ENCODE results near the gene TCF12.
"Not testable (repeated sequence)": the region's sequence is repeated elsewhere in the genome, so short reads cannot be mapped to it uniquely, and the experiment has no call there.

Gene TCF12

DNA sequence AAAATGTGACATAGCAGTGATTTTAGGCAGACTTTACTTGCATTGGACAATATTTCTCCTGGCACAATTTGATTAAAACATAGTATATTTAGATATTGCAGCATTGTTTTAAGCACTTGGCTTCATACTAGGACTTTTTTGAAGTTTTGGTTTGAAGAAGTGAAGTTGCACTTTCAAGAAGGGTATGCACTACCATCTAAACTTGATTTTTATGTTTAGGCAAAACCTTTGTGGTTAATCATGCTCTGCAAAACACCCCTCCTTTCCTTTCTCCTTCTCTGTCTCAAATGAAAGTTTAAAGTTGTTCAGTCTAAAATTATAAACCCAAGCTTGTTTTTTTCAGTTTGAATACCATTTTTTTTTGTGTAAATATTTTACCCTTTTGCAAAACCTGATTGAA is 173.8 kb downstream of the TCF12 start:
- DNase-seq (ENCODE audit: low read depth in 2 of 2): no peak

DNA sequence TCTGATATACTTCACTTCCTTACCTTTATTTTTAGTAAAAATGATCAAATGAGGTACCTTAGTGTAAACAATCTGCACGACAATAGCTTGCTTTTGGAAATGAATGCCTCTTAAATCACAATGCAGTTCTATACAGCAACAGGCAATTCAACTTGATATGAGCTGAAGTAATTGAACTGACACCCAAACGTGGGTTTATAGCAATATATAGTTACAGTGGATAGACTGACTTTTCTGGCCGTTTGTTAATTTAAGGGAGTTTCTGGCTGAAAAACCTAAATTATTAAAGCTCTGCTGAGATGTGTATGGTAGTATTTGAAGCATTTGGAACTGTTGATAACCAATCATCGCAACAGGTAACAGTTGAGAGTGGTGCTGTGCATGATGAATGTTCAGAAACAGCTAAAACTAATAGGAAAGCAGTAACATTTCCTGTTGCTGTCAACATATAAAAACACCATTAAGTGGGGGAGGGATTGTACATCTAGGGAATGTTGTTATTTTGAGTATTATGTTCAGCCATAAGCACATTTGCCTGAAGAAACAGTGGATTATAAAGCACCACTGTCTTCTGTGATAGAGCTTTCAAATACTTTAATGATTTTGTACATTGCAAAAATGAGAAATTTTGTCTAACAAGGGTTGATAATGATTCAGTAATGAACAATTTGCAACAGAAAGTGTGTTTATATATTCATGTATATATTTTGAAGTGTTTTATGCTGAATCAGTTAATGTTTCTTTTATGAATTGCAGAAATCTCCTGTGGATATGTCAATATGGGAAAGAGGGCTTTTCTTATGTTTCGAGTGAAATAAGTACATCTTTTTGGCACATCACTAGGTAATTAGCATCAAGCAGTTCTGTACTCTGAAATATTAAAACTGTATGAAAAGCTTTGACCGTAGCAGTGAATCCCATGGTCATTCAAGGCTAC is 176.1 kb downstream of the TCF12 start:
- no peak for DNase-seq (ENCODE audit: low read depth in 2 of 2)

DNA sequence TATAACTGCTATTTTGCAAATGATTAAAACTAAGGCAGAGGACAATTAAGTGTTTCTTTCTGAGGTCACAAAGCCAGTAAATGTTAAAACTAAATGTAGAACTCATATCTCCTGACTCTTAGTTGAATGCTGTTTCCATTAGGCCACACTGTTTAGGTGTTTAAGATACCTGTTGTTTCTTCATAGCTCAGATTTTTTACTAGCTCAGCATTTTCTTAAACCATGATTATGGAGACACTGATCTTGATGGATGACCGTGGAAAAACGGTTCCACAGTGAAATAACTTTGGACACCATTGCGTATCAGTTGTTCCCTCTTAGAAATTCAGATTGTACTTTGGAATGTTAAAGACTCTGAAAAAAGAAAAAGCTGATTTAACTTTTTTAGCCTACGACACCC is 177.5 kb downstream of the TCF12 start:
- DNase-seq (ENCODE audit: low read depth in 2 of 2): no peak

DNA sequence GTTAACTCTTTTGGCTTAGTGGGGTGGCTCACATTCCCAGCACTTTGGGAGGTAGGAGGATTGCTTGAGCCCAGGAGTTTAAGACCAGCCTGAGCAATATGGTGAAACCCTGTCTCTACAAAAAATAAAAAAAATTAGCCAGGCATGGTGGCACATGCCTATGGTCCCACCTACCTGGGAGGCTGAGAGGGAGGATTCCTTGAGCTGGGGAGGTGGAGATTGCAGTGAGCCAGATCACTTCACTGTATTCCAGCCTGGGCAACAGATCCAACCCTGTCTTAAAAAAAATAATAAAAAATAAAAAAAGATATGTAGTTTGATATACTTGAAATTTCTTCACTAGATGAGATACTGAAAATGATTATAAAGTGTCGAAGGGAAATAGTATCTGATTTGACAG is 178.8 kb downstream of the TCF12 start:
- no peak for DNase-seq (ENCODE audit: low read depth in 2 of 2)

DNA sequence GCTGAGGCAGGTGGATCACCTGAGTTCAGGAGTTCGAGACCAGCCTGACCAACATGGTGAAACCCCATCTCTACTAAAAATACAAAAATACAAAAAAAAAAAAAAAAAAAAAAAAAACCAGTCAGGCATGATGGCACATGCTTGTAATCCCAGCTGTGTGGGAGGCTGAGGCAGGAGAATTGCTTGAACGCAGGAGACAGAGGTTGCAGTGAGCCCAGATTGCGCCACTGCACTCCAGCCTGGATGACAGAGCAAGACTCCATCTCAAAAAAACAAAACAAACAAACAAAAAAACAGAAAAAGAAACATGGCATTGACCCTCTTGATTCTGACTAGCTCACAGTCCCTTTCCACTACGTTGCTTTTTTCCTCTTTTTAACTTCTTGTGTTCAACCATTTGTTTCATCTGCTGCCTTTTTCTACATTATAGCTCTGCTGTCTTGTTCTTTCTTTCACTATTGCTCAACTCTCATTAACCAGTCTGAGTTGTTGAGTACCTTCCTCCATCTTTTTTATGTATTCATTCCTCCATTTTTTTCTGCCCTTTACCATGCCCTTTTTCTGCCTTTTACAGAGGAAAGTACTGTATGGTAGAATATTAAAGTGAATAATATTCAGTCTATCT is 179.6 kb downstream of the TCF12 start:
- not testable (repeated sequence) for DNase-seq (ENCODE audit: low read depth in 2 of 2)

DNA sequence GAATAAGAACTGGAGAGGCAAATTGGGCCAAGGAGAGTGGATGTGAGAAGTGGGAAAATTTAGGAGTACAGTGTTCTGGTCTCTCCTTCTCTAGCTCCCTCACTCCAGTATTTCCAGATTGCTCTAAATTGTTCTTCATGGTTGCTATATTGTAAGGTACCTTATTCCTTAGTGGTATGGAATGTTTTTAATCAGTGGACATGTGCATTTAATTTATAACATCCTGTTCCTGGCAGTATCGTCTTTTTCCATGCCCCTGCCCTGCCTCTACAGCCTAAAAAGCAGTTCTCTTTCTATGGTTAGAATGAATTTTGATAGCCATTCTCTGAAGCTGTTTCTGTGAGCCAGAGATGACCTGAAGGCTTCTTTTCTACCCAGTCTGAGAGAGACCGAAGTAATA is 180.5 kb downstream of the TCF12 start:
- DNase-seq (ENCODE audit: low read depth in 2 of 2): no peak

DNA sequence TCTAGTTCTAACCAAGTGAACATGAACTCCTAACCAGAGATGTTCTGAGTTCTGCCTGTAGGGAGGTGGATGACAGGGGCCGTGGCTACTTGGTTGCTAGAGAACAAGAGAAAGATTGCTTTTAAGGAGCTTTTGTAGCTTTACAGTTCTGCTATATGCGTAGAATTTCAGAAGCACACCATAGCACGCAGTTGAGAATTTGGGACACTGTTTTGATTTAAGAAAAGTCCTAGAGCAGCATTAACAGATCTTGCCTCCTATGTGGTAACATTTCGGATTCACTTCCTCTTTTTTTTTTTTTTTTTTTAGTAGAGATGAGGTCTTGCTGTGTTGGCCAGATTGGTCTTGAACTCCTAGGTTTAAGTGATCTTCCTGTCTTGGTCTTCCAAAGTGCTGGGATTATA is 181.7 kb downstream of the TCF12 start:
- DNase-seq (ENCODE audit: low read depth in 2 of 2): no peak

DNA sequence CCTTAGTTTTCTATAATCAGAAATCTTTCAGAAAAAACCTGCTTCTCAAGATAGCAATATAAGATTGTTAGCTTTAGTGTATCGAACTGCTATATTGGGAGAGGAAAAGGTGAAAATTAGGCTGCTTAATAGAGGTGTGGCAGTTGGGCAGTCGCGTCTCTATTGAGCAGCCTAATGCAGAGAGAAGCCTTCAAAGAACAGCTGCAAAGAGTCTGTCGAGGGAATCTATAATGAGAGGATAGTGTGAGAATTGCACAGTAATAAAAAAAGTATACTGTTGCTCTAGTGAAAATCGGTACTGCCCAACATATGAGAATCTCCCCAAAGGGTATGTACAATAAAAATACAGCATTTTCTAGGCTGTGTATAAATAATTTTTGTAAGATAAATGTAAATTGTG is 184.4 kb downstream of the TCF12 start:
- DNase-seq (ENCODE audit: low read depth in 2 of 2): no peak

DNA sequence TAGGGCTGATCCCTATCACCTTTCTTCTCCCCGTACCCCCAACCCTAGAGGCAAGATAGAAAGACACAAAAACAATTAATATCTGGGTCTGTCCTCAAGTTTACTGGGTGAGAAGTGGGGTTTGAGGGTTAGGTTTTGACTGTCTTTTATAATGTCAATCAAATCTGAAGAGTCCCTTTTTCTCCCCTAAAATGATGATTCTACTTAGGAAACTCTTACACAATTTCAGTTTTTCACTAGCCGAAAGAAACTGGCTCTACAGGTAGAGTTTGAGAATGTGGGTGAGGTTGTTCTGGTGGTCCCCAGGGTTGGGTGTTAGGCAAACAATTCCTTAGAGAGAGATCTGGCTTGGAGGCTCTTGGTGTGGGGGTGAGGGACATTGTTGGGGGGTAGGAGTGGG is 189.9 kb downstream of the TCF12 start:
- DNase-seq (ENCODE audit: low read depth in 2 of 2): no peak

DNA sequence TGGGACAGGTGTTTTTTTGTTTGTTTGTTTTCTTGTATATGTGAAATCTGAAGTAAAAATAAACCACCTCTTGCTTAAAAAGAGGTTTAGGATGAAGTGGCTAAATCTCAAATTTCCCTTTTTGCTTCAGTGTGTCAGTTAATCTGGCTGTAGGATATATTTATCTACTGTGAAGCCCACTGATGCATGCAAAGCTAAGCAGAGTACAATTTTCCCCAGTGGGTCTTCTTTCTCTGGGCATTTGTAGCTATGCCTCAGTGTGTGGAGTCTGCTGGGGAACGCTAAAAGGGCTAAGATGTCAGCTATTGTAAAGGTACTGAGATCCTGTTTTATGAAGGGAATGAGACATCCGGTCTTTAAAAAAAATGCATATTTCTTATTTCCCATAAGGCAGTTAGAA is 190.6 kb downstream of the TCF12 start:
- no peak for DNase-seq (ENCODE audit: low read depth in 2 of 2)

DNA sequence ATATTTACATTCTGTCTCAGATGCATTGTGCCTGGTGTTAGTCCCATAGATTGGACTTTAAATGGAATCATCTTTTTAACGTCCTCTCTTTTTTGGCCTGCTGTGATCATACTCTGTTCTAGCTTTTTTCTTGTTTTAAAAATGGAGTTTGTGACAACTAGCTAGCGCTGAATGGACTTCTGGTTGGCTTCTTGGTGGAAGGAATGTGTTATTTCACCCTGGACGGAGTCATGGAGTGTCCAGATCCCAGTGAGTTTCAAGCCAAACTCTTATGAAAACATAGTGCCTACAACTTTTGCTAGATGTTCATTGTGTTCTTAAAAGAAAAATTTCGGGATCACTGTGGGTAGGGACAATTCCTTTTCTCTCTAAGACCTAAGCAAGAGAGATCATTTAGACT is 192.6 kb downstream of the TCF12 start:
- no peak for DNase-seq (ENCODE audit: low read depth in 2 of 2)

DNA sequence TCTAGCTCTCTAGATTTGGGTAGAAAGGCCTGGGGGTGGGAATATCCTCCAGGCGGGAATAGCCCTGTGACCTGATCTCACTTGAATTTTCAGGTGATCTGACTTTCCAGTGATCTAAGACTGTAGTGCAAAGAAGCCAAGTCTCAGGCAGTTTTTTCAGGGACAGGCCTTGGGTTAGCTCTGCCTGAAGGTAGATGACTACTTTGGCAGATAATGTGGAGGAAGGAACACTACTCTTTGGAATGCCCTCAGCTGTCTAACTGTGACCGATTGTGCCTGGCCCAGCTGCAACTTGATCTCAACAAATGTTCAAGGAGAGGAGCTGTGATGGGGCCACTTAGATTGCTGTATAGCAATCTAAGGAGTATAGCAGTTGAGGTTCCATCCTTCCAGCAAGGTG is 193.7 kb downstream of the TCF12 start:
- no peak for DNase-seq (ENCODE audit: low read depth in 2 of 2)

DNA sequence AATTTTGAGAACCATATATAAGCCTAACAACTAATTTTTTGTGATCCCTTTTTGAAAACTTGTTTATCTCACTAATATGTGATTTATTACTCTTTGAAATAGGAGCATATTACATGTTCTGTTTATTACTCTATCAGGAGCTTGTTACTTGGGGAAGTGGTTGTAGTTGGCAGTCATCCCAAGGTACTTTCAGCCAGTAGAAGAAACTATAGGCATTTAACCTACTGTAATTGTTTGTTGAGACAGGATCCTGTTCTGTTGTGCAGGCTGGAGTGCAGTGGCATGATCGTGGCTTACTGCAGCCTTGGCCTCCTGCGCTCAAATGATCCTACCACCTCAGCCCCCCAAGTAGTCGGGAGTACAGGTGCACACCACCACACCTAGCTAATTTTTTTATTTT is 195.6 kb downstream of the TCF12 start:
- no peak for DNase-seq (ENCODE audit: low read depth in 2 of 2)

DNA sequence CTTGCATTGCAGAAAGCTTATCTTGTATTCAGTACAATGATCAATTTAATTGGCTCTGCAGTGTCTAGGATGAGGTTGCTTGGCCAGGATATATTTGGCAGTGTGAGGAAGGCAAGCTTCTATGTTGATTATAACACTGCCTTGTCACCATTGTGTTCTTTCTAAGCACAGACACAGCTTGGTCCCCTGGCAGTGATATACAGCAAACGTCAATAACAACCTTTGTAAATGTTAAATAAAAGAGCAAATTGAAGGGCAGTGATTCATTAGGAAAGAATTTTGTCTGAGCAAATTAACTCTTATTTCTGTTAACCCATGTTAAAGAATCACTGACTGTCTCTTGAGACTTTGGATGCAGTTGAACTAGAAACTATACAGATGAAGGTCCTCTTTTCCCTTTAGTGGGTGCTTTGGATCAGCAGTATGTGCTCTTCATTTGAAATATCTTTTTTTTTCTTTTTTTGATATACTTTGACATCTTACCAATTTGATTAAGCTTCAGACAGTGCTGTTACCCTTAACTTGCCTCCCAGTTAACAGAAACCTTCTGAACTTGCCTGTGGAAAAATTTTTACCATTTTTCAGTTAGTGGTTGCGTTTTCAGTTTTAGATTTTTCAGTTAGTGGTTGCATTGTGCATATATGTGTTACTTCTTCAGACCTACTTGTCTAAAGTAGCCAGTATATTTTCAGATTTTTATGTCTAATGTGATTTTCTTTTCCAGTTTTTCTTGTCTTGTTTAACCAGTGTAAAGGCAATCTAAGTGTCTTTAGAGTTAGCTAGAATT is 199.8 kb downstream of the TCF12 start:
- DNase-seq (ENCODE audit: low read depth in 2 of 2): no peak

DNA sequence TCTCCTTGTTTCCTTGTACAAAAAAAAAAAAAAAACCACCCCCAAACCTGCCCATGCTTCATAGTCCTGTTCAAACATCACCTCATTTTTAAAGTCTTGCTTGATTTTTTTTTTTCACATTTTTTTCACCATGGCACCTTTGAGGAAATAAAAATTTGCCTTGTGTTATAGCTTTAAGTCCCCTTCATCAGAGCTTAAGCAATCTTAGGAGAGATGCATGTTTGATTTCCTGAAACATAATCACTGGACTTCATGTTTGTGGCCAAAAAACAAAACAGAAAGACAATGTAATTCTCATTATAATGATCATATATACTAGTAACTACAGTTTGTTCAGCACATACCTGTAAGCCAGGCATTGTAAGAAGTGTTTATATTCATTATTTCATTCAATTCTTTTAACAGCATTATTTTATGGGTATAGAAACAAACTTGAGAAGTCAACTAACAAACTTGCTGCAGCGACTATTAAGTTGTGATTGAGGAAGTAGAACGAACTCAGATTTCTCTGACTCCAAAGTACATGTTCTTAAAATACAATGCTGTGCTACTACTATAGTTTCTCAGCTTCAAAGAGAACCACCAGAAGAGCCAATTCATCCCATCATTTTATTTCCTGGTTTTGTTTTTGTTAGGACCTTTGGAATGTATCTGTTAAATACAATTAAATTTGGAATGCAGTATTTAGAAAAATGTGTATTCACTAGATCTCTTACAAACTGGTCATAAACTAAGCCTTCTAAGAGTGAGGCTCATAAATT is 203.8 kb downstream of the TCF12 start:
- DNase-seq (ENCODE audit: low read depth in 2 of 2): no peak

DNA sequence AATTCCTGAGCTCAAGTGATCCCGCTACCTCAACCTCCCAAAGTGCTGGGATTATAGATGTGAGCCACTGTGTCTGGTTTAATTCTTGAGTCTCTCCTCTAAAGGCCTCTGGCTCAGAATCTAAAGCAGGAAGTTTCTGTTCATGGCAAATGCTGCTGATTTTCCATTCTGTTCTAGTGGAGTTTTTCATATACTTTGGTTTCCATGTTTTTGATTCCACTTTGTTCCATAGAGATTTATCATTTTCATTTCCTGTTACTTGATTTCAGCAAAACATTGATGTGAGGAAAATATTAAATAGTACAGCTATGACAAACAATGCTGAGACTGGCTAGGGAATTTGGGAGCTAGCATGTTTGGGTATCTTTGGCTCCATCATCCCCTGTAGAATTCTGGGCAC is 205.6 kb downstream of the TCF12 start:
- DNase-seq (ENCODE audit: low read depth in 2 of 2): no peak

DNA sequence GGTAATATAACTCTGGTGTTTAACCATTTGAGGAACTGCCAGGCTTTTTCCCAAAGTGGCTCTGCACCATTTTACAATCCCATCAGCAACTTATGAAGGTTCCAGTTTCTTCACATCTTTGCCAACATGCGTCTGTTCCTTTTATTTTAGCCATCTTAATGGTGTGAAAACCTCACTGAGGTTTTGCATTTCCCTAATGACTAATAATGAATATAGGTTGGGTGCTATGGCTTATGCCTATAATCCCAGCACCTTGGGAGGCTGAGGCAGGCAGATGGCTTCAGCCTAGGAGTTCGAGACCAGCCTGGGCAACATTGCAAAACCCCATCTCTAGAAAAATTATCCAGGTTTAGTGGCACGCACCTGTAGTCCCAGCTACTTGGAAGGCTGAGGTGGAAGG is 210.6 kb downstream of the TCF12 start:
- no peak for DNase-seq (ENCODE audit: low read depth in 2 of 2)

DNA sequence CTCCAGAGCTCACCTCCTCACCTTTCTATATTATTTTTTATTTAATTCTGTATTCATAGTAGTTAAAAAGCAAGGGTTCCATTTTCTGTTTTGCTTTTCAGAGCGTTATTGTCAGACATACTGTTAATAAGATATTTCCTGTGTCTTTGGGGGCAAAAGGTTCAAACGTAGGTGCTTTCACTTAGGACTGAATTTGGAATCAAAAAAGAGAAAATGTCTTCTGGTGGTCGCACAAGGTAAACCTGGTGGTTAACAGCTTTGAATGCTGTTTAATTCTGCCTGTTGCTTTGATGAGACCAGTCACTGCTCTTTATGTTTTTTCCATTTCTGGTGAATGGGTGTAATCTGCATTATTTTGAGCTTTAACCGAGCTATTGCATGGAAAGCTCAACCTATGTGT is 212.5 kb downstream of the TCF12 start:
- no peak for DNase-seq (ENCODE audit: low read depth in 2 of 2)

DNA sequence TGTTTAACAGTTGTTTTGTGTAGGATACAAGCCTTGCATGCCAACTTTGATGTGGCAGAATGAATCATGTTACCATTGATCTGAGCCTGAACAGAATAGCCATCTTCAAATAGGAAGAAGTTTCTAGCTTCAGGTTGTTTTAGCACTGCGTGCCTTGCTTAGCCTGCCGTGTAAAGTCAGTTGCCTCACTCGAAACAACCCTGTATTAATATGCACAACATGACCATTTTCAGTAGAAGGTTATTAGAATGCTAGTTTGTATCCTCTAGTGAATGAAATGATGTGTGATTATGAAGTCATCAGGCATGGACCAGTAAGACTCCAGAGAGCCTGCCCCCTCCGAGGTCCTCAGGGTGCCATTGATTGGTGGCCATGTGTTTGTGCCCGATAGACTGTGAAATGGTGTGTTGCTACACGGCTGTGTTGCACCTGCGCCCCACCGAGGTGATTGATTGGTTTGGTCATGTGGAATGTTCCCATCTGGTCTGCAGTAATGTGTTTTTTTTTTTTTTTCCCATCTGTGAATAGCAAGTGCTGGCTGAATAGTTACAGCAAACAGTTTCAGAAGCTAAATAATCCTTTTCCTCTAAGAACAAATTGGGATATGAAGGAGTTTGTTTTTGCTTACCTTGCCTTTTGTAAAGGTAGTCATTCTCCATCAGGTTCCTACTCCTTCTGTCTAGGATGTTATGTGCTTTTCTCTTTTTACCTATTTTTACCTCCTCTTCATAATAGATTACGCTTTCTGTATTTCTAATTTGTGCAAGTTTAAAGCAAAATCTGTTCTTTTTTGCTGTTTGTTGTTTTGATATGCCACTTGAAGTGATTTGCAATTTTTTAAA is 214.9 kb downstream of the TCF12 start:
- DNase-seq (ENCODE audit: low read depth in 2 of 2): no peak

DNA sequence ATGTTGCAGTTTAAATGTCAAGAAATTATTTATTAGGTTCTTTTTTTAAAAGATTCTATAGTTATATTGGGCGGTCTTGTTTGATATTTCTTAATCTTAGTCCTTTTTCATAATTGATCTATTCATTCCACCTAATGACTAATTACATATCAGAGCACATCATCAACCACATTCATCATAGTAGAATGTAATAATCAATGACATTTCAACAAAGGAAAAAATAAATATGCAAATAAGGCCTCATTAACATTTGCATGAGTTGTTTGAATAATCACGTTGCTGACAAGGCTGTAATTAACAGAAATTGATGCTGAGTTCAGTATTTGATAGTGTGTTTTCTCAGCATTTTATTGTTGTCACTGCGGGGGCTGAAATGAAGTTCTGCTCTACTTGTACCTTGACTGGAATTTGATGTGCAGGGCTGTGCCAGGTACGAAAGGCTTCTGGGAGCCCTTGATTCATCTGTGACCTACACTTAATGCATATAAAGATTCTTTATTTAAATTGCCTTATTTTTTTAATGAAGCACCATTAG is 215.7 kb downstream of the TCF12 start:
- no peak for DNase-seq (ENCODE audit: low read depth in 2 of 2)

DNA sequence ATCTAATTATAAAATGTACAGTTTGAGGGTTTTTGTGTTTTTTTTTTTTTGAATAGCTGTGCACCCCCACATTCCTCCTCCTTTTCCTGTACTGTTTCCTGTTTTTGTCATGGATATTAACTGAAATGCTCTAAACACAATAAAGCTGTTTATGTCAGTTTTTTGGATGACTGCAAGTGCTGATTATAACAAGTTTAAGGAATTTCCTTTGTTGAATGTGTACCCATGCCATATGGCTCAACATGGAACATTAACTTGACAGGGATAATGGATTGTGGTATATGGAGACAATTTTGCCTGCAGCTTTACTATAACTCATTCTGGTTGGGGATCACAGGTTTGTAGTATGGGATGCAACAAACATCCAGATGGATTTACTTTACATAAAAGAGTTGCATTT is 216.4 kb downstream of the TCF12 start:
- DNase-seq (ENCODE audit: low read depth in 2 of 2): no peak
